HCT116 (cell line): ENCODE data around the gene DPP10.

Experiments used
- CBX3 ChIP-seq: IDR thresholded peaks from 2 replicates; pipeline ENCODE4 v1.6.1; 2012; ENCODE audit warnings: low read depth
- EZH2 ChIP-seq: fragments of 200-600 bp; sonication (generic); IDR thresholded peaks from 2 replicates; pipeline ENCODE4 v1.6.1; 2017; ENCODE audit warnings: antibody characterized with exemption, mixed run types
- FOSL1 ChIP-seq: IDR thresholded peaks from 2 replicates; pipeline ENCODE4 v1.6.1; 2012; ENCODE audit warnings: low read depth
- JUND ChIP-seq: IDR thresholded peaks from 2 replicates; pipeline ENCODE4 v1.6.1; 2012
- POLR2A ChIP-seq: IDR thresholded peaks from 2 replicates; pipeline ENCODE4 v1.7.0; 2011; ENCODE audit warnings: borderline replicate concordance; ENCODE audit not compliant: insufficient read depth, insufficient read length; ENCODE audit errors: extremely low read depth
- POLR2AphosphoS5 ChIP-seq: IDR thresholded peaks from 2 replicates; pipeline ENCODE4 v1.6.1; 2011; ENCODE audit warnings: mild to moderate bottlenecking, low read depth, low read length, moderate library complexity
- SIN3A ChIP-seq: IDR thresholded peaks from 2 replicates; pipeline ENCODE4 v1.6.1; 2012; ENCODE audit warnings: low read depth
- SP1 ChIP-seq: IDR thresholded peaks from 2 replicates; pipeline ENCODE4 v1.6.1; 2012; ENCODE audit warnings: low read depth
- YY1 ChIP-seq: IDR thresholded peaks from 2 replicates; pipeline ENCODE4 v1.6.1; 2011; ENCODE audit warnings: low read length, low read depth, moderate library complexity, mild to moderate bottlenecking; ENCODE audit not compliant: insufficient replicate concordance; ENCODE audit errors: extremely low read depth
- TF ChIP-seq, protein P1 (sequence below), 3 experiments: fragments of 200-600 bp in 1 of 3; sonication (generic) in 1 of 3; IDR thresholded peaks in 2 of 3; conservative IDR thresholded peaks in 1 of 3; 2 replicates each; pipeline ENCODE4 v1.5.1; 2012 to 2017; ENCODE audit warnings: low read depth in 2 of 3, low read length in 2 of 3, antibody characterized with exemption in 1 of 3, borderline replicate concordance in 1 of 3, control low read depth in 1 of 3, mild to moderate bottlenecking in 1 of 3, mixed read lengths in 1 of 3, mixed run types in 1 of 3, moderate library complexity in 1 of 3; ENCODE audit not compliant: insufficient read depth in 1 of 3

DNA sequence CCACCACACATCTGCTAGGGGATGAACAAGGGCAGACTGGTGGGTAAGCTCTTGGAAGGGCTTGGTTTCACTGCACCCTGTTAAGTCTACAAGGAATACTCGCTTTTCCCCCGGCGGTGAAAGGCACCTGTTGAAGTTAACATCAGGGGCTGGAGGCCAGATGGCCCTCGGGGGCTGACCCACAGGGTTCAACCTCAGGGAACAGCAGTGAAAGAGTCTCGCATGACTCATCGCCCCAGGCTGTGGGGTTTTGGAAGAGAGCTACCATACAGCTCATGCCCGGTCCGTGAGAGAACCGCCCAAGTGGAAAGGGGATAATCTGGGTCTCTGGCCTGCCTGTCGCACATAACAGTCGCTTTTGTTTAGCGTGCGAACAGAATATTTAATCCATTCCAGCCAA lies 748.0 kb downstream of the DPP10 start:
- TF ChIP-seq, protein P1, sequence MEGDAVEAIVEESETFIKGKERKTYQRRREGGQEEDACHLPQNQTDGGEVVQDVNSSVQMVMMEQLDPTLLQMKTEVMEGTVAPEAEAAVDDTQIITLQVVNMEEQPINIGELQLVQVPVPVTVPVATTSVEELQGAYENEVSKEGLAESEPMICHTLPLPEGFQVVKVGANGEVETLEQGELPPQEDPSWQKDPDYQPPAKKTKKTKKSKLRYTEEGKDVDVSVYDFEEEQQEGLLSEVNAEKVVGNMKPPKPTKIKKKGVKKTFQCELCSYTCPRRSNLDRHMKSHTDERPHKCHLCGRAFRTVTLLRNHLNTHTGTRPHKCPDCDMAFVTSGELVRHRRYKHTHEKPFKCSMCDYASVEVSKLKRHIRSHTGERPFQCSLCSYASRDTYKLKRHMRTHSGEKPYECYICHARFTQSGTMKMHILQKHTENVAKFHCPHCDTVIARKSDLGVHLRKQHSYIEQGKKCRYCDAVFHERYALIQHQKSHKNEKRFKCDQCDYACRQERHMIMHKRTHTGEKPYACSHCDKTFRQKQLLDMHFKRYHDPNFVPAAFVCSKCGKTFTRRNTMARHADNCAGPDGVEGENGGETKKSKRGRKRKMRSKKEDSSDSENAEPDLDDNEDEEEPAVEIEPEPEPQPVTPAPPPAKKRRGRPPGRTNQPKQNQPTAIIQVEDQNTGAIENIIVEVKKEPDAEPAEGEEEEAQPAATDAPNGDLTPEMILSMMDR (IDR thresholded peaks at IDR 0.05 in 2 of 3, conservative IDR thresholded peaks at IDR 0.05 in 1 of 3; ENCODE audit: borderline replicate concordance in 1 of 3, insufficient read depth in 1 of 3, low read depth in 2 of 3, low read length in 2 of 3): no peak
- TF ChIP-seq POLR2A: no peak
- TF ChIP-seq EZH2: no peak
- TF ChIP-seq POLR2AphosphoS5: no peak
- no peak for TF ChIP-seq YY1
- no peak for TF ChIP-seq FOSL1
- TF ChIP-seq JUND: no peak
- no peak for TF ChIP-seq SIN3A
- TF ChIP-seq SP1: no peak
- no peak for TF ChIP-seq CBX3
